ENCODE results near the gene ARMH1. TPM values are rescaled to one million over a fixed set of nuclear protein-coding genes. Genes with fewer than 3 reads are reported as not detected.

The ARMH1 gene
- total RNA-seq, 1 experiment from 2014 or later: 0.15 TPM

GRCh38 chr1:44653107-44653964, 21.2 kb upstream of the ARMH1 start:
- H3K4me1 ChIP-seq (ENCODE audit: insufficient read depth, low read length): no peaks in the 10 kb centered on the region
- no peaks in the 10 kb centered on the region for H3K9me3 ChIP-seq (ENCODE audit: low read length)
- CTCF ChIA-PET: interaction anchor here (1.1 to 1.4 kb wide), 2 partner anchors 21 to 275 kb away, joined by 5 to 7 read pairs; no protein-coding TSS in a partner anchor
- ATAC-seq (no peak), DNase-seq (no peak)
- no peaks in the 10 kb centered on the region for H3F3A ChIP-seq (ENCODE audit: low read length, unreplicated experiment)
- no peak overlapping the region for H3K9ac ChIP-seq (ENCODE audit: low read length)
- POLR2A ChIA-PET (ENCODE audit: unreplicated experiment): no interaction called here
- BruUV-seq (replicated peaks): no TSS peak
- H3K4me2 ChIP-seq (ENCODE audit: low read length): no peak overlapping the region
- no peak overlapping the region for H3K4me3 ChIP-seq (ENCODE audit: low read length)
- no peak overlapping the region for H3K27ac ChIP-seq (ENCODE audit: low read length)
- no peaks in the 10 kb centered on the region for H3K79me2 ChIP-seq (ENCODE audit: low read length)
- H3K36me3 ChIP-seq (ENCODE audit: low read depth, low read length): peaks cover 9% of the 10 kb centered on the region; the same call in 1 of the 2 replicates
- no peaks in the 10 kb centered on the region for H3K27me3 ChIP-seq (ENCODE audit: low read length)
- intact Hi-C loops (cut with micrococcal nuclease): loop anchor here (1.0 to 2.0 kb wide), 3 partner anchors 45 to 275 kb away; no protein-coding TSS in a partner anchor
- H2AFZ ChIP-seq (ENCODE audit: low read length): no peak overlapping the region
- H4K20me1 ChIP-seq (ENCODE audit: low read length): no peaks in the 10 kb centered on the region
- no peaks in the 10 kb centered on the region for H3K9me2 ChIP-seq (replicated peaks; ENCODE audit: low read length)
- peak; percentile 9; the same call in 1 of the 2 replicates for TF ChIP-seq CTCF (conservative IDR thresholded peaks at IDR 0.05; ENCODE audit: low read depth, low read length)
- TF ChIP-seq EZH2phosphoT487 (IDR thresholded peaks at IDR 0.05; ENCODE audit: borderline replicate concordance, low read length): no peak

- H3K4me2 ChIP-seq (ENCODE audit: low read length): no peak overlapping the region
- H3K4me3 ChIP-seq (ENCODE audit: low read length): no peak overlapping the region
- BruUV-seq (replicated peaks): no TSS peak
- H3F3A ChIP-seq (ENCODE audit: low read length, unreplicated experiment): no peaks in the 10 kb centered on the region
- intact Hi-C loops (cut with micrococcal nuclease): loop anchor here (1.0 kb wide), 1 partner anchor 23 kb away; no protein-coding TSS in a partner anchor
- H3K36me3 ChIP-seq (ENCODE audit: low read depth, low read length): peaks cover 9% of the 10 kb centered on the region; the same call in 1 of the 2 replicates
- no peak overlapping the region for H2AFZ ChIP-seq (ENCODE audit: low read length)
- H3K9me2 ChIP-seq (replicated peaks; ENCODE audit: low read length): no peaks in the 10 kb centered on the region
- CTCF ChIA-PET: no interaction called here
- H4K20me1 ChIP-seq (ENCODE audit: low read length): no peaks in the 10 kb centered on the region
- no peak for TF ChIP-seq EZH2phosphoT487 (IDR thresholded peaks at IDR 0.05; ENCODE audit: borderline replicate concordance, low read length)
- TF ChIP-seq CTCF (conservative IDR thresholded peaks at IDR 0.05; ENCODE audit: low read depth, low read length): no peak
- TF ChIP-seq EZH2 (IDR thresholded peaks at IDR 0.05; ENCODE audit: low read length, unreplicated experiment): no peak
- ATAC-seq (no peak), DNase-seq (no peak)
- POLR2A ChIA-PET (ENCODE audit: unreplicated experiment): no interaction called here
- no peak overlapping the region for H3K27ac ChIP-seq (ENCODE audit: low read length)
- no peaks in the 10 kb centered on the region for H3K4me1 ChIP-seq (ENCODE audit: insufficient read depth, low read length)
- H3K9me3 ChIP-seq (ENCODE audit: low read length): no peaks in the 10 kb centered on the region
- H3K9ac ChIP-seq (ENCODE audit: low read length): no peak overlapping the region
- no peaks in the 10 kb centered on the region for H3K79me2 ChIP-seq (ENCODE audit: low read length)
- H3K27me3 ChIP-seq (ENCODE audit: low read length): no peaks in the 10 kb centered on the region
These were observed 19.8 kb upstream of the ARMH1 start for GRCh38 chr1:44654621-44655187.

Measured in PC-3 (cell line).